ENCODE measurements around the gene MEFV.

MEFV gene

DNA sequence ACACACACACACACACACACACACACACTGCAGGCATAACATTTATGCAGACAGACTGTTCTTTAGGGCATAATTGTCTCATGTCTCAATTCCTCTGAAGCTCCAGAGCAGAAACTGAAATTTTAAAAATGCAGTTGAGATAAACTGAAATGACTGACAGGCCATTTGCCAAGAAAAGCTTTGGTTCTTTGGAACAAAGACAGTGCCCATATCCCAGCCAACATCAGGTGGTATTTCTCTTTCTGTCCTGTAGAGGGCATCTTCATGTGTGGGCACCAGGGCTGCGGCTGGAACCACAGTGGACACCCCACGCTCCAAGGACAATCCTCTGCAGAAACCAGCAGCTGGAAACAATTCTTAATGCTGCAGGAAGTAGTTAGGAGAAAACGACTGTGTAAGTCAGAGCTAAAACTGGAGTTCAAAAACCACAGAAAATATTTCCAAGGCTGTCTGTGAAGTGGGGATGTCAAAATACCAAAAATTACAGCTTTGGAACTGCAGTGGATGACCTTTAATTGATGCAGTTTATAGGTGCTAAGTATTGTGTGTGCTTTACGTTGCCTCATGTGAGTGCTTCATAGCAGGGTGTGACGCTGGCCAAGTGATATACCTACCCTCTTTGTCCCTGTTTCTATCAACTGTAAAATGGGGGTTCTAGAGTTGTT, 10.6 kb upstream of the MEFV start:
- peak; percentile 34 for DNase-seq

DNA sequence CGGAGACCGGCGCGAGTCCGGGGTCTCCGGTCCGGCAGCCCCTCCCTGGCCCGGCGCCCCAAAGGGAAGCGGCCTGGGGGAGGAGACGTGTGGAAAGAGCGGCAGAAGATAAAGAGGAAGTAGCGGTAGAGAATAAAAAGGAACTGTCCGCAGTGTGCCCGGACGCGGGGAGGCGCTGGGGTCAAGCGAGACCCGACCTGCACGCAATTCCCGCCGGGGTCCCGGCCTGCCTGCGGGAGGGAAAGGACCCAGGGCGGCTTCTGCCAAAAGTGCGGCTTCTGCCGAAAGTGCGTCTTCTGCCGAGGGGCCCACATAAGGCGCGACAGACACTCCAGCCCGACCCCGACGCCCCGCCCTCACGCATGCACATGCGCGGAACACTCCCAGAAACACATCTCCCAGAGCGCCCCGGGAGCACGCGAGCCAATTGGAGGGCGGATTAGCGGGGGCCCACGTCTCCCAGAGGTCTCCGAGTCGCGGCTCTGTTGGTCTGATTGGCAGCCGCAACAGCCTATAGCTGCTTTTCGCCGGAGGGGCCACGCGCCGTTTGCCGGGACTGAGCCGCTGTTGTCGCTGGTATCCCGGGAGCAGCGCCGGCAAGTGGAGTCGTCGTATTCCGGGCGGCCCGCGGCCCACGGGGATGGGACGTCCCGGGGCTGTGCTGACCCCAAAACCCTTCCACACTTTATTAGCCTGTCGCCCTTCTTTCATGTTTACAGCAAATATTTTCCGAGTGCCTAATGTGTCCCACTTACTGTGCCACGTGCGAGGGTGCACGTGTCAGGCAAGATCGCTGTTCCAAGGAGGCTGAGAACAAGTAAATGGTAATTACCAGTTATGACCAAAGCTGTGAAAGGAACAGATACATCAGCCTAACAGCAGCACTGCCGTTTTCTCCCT, 8.0 kb upstream of the MEFV start:
- DNase-seq: peak; percentile 98

DNA sequence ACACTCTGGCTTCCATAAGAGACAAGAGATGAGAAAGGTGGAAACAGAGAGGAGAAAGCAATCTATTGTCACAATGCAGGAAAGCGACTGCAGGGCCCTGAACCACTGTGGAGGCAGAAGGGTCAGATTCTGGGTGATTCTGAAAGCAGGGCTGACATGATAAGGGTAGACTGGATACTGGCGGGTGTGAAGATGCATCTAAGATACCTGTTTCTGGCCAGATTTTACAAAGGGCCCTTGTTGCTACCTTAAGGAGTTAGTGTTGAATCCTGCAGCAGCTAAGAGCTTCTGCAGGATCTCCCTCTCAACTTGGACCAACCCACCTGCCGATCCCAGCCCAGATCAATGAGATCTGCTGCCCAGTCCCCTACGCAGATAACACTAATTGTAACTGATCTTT, 6.1 kb upstream of the MEFV start:
- DNase-seq: no peak

DNA sequence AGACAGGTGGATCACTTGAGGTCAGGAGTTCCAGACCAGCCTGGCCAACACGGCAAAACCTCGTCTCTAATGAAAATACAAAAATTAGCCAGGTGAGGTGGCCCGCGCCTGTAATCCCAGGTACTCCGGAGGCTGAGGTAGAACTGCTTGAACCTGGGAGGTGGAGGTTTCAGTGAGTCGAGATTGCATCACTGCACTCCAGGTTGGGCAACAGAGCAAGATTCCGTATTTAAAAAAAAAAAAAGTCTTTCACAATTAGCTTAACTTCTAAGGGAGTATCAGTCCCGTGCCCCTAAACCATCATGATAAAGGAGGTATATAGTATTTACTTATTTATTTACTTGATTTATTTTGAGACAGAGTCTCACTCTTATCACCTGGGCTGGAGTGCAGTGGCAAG, 3.4 kb upstream of the MEFV start:
- no peak for DNase-seq

DNA sequence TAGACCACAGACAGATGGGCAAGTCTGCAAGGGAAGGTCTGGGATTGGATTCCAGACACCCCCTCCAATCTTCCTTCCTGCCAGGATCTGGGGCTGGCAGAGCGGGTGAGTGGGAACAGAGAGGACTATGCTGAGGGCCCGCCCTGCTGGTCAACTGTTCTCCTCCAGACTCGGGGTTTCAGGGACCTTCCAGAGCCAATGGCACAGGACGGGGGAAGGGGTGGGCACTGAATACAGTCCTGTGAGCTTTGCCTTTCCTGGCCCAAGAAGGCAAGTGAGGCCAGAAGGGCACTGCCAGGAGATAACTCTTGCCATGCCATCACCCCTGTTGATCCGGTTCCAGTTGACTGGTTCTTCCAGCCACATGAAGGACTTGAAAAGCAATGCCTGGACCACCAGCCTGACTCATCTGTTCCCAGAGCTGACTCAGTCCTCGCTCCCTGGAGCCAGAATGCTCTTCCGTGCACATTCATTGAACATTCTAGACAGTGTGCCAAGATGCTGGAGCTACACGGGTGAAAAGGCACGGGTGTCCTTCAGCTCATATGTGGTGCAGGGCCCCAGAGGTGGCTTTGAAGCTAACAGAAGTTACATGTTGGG, 533 bp upstream of the MEFV start:
- DNase-seq: no peak

DNA sequence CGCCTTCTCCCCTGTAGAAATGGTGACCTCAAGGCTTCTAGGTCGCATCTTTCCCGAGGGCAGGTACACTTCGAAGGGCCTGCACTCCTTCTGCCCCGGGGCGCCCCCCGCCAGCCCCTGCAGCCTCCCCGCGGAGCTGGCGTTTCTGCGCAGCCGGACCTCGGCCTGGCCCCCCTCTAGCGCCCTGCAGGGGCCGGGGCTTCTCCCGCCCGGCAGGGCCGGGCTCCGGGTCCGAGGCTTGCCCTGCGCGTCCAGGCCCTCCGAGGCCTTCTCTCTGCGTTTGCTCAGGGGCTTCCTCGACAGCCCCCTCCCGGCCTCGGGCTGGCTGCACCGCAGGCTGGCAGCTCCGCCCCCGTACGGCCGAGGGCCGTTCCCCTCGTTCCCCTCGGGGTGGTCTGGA, 2.1 kb downstream of the MEFV start:
- no peak for DNase-seq

DNA sequence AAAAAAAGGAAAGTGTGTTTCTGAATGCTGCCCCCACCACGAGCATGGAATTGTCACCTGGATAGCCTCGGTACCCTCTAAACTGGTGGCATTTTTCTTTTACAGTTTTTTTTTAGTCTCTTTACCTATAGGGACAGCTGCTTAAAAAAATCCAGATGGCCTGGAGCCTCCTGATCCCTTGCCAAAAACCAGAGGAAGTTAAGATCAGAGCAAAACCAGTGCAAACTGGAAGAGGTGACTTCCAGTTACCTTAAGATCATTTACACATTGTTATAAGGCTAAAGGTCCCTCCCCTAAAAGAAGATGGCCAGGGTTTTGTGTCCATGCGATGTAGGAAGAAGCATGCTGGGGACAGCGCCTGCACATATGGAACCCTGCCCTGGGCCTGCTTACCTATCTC, 3.5 kb downstream of the MEFV start:
- DNase-seq: no peak

DNA sequence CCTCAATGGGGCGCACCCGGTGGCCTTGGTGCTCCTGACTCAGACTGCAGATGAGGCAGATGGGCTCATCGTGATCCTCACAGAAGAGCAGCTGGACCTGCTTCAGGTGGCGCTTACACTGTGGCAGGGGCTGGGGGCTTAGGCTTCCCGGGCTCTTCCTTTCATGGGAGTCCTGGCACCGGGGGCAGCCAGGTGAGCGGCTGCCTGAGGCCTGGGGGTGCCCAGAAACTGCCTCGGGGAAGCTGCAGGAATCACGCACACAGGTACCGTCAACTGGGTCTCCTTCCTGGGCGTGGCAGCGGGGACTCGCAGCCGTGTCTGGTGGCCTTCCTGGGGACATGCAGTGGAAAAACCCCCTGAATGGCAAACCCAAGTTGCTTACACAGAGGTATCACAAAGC, 7.0 kb downstream of the MEFV start:
- no peak for DNase-seq

DNA sequence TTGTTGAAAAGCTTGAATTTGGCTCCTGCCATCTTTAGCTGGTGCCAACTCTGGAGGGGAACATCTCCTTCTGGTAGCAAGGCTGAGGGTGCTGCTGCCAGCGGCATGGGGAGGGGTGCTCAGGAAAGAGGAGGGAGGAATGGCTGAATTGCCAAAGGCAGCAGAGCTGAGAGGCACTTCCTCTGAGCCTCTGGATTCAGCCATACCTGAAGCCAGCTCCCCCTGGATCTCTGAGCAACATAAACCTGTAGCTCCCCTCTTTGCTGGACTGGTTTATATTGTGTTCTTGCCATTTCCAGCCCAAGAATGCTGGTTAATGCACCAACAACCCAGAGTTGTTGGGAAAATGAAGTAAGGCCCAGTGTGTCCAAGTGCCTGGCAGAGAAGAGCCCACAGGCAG, 7.4 kb downstream of the MEFV start:
- no peak for DNase-seq

DNA sequence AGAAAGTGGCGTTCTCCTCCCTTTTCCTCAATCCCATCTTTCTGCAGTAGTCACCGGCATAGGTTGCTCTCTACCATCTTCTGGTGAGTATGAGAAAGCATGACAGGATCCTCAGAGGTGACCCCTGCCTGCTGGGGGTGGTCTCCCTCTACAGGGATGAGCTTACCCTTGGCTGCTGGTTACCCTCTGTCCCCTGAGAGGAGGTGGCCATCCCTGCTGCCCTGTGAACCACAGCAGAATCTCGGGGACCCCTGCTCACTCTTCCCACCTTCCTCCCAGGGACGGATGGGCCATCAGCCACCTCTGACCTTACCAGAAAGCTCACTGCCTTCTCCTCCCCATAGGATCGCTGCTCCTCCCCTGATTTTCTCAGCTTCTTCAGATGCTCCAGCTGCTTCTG, 7.8 kb downstream of the MEFV start:
- DNase-seq: no peak

DNA sequence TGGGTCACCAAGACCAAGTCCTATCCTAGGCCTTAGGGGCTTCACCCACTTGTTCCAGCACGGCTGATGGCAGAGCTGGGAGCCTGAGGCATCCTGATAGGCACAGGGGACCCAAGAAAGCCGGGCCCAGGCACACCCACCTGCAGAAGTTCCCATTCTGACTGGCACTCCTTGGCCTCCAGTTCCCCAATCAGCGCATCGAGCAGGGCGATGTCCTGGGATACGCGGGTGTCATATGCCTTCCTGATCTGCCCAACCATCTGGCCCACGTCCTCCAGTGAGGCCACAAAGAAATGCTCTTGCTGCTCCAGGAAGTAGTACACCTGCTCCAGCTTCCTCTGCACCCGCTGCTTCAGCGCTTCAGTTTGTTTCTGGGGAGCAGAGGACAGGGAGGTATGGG, 9.6 kb downstream of the MEFV start:
- DNase-seq: no peak

DNA sequence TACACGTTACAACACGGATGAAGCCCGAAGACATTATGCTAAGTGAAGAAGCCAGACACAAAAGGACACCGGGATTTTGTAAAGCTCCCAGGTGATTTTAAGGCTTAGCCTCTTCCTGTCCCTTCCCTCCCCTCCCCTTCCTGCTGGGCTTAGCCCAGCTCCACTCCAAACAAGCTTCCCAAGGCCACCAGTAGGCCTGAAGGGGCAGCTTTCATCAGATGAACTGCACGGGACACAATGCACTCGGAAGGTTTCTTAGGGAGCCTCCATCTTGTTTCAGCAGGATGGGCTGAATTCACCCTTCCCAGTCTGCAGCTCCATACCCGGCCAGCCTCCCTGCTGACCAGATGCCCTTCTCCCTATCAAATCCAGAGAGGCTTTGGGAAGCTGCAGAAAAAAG, 10.4 kb downstream of the MEFV start:
- DNase-seq: no peak

DNA sequence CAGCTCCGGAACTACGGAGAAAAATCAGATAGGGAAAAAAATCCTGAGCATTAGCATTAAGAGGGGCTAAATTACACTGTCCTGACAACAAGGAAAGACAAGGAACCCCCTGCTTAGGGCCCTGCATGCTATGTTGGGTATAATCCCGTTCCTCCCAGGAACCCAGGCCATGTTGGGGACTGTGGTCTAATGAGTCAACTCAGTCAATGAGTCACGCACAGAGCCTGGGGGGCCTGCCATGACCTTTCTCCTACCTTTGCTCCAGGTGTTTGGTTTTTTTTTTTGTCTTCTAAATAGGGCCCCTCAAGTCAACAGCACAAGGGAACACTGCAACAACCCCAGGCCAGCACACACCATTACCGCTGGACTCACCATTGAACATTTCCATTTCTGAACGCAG, 12.6 kb downstream of the MEFV start:
- no peak for DNase-seq

DNA sequence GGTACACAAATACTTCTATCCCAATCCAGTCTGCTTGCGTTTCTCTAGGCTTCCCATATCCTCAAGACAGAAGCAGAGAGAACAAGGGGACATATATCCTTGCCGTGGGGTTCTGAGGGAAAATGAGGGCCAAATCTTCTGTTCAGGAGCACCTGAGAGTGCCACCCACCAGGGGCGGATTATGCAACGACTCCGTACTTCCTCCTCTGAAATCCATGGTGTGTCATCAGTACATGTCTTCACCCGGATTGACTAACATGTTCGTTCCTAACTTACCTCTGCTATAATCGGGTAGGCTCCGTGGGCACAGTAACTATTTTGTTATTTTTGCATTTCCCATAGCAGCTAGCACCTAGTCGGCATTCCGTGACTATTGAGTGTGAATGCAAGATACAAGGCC, 13.7 kb downstream of the MEFV start:
- DNase-seq: no peak

DNA sequence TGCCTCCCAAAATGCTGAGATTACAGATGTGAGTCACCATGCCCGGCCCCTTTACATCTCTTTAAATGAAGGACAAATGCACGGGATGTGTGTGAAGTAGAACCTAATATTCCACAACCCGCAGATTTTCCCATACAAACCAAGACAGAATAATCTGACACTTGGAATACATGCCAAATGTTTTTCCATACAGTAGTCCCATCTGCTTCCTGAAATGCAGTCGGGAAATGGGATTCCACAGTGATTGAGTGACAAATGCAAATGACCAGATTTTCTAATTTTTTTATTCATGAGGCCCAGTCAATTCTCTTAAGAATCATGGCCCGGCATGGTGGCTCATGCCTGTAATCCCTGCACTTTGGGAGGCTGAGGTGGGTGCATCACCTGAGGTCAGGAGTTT, 14.7 kb downstream of the MEFV start:
- DNase-seq: no peak

DNA sequence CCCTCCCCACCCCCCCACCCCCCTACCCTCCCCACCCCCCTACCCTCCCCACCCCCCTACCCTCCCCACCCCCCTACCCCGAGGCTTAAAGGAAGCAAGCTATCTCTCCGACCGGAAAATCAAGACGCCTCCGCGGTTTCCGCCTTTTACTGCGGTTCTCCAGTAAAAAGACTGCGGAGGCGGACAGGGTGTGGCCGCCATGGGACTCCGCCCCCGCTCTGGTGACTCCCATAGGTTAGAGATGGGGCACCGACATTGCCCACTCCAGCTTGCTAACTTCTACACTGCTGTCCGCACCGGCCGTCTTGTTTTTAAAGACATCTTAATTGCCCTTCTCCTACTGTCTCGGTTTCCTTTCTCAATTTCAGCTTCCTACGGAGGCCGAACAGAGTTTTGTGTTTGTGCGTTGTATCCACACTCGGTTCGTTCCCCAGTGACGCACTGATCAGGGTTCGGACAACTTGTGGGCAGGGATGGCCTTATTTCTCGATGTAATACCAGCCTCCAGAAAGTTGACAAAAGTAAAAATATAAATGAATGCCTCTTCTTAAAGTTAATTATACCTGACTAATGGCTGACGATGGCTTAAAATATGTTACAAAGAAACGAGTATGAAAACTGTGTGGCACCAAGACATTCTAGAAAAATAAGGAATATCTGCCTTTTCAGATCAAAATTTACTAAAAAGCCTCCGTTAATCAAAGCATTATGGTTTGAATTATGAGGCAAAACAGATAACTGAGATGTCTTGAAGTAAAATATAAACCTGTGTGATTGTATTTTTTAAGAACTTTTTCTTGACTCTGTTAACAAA, 20.4 kb downstream of the MEFV start:
- peak; percentile 49 for DNase-seq

DNA sequence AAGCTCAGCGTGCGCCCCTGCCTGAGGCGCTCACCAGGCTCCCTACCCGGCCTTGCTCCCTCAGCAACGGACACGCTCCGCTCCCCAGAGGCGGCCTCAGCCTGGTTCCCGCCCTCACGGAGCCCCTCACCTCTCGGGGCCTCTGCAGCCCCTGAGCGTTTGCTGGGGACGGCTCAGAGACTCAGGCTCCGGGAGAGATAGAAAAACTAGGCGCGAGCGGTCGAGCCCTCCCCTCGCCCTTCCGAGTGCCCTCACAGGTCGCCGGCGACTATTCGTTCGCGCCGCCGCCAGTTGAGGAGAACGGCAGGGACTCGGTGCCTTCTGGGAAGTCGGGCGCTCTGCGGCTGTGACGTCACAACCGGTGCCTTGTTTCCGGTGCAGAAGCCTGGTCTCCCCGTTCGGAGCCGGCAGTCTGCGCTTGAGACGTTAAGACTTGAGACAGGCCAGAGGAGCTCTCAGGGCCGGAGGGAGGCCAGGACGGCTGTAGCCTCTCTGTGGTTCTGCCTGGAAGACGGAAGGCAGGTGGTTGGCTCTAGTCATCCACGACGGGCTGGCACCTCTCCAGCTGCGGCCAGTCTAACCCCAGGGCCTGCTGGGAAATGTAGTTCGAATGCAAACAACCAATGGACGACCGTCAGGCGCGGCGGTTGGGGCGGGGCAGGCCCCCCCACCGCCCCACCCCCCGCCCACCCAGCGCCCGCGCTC, 21.4 kb downstream of the MEFV start, which contains the start of gene ZNF200:
ZNF200 (minus strand) TSS at position 302 of the 705 bp plus-strand sequence. CDS start 1,403 bp downstream, outside the sequence.
- peak; percentile 96 for DNase-seq

DNA sequence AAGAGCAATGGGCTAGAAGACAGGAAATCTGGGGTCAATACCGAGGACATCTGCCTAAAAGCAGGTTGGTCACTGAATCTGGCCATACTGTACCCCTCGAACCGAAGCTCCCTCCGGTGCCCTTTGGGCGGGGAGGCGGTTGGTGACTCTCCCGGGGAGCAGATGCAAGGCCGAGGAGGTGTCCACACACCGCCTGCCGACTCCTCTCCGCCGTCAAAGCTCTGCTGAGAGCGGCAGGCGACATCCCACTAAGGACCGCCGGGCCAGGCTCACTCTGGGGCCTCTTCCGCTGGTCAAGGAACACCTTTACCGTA, 21.9 kb downstream of the MEFV start:
- no peak for DNase-seq

DNA sequence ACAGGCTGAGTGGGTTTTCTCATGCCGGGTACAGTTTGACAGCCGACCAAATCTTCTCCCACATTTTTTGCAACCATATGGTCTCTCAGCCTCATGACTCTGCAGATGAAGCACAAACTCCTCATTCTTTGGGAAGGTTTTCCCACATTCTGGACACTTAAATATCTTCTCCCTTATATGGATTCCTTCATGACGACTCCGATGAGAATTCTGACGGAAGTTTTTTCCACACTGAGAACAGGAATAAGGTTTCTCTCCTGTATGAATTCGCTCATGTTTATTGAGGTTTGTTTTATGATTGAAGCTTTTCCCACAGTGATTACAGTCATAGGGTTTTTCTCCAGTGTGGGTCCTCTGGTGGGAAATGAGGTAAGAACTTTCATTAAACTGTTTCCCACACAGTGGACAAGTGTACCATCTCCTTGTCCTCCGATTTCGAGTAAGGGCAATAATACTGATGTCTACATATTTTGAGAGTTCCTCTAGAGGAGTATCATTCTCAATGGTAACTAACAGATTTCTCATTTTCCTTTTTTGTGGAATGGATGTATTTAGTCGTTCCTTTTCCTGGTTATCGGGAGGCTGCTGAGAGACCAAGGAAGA, 32.4 kb downstream of the MEFV start:
- DNase-seq: no peak

DNA sequence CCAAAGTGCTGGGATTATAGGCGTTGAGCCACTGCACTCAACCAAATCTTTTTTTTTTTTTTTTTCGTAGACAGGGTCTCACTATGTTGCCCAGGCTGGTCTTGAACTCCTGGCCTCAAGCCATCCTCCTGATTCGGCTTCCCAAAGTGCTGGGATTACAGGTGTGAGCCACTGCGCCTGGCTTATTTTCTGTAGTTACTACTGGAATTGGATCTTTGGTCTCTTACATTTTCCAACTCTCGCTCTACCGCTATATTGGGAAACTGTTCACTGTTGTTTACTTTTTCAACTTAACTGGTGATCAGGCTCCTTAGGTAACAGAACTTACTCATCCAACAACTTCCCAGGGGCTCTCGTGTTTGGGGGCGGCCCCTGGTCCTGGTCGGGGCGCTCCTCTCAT, 35.6 kb downstream of the MEFV start:
- DNase-seq: no peak

DNA sequence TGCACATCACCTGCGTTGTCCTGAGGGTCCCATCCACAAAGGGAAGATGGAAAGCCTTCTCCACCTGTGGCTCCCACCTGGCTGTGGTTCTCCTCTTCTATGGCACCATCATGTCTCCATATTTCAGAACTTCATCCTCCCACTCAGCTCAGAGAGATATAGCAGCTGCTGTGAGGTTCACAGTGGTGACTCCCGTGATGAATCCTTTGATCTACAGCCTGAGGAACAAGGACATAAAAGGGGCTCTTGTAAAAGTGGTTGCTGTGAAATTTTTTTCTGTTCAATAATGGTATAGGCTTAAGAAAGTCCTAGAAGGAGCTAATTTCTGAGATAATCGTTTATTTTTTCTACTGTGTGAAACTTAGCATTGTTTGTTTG, 40.2 kb downstream of the MEFV start:
- DNase-seq: no peak

DNA sequence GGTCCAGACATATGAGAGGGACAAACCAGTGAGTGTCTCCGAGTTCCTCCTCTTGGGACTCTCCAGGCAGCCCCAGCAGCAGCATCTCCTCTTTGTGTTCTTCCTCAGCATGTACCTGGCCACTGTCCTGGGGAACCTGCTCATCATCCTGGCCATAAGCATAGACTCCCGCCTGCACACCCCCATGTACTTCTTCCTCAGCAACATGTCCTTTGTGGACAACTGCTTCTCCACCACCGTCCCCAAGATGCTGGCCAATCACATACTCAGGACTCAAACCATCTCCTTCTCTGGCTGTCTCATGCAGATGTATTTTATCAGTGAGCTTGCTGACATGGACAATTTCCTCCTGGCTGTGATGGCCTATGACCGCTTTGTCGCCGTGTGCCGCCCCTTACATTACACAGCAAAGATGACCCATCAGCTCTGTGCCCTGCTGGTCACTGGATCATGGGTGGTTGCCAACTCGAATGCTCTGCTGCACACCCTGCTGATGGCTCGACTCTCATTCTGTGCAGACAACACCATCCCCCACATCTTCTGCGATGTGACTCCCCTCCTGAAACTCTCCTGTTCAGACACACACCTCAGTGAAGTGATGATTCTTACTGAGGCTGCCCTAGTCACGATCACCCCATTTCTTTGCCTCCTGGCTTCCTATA, 40.7 kb downstream of the MEFV start:
- DNase-seq: peak; percentile 37

All from stimulated activated CD8-positive, alpha-beta memory T cell treated with anti-CD3 and anti-CD28 coated beads, Interleukin-4, amount 100 ng/mL, for 48 hours (primary cell).